ENCODE results near the gene ATP6V0E1.

Gene ATP6V0E1

GRCh38 chr5:172939071-172939470, 44.5 kb upstream of the ATP6V0E1 start:
- Histone ChIP-seq H3K9me2 (replicated peaks; ENCODE audit: insufficient read depth, low read length) (no peaks in the 10 kb centered on the region), H3K79me2 (ENCODE audit: low read length) (no peaks in the 10 kb centered on the region), H3K9ac (ENCODE audit: low read length) (no peak overlapping the region), H3K27ac (ENCODE audit: low read length) (no peak overlapping the region), H3K9me3 (replicated peaks; ENCODE audit: insufficient read depth, low read length) (no peaks in the 10 kb centered on the region), H4K20me1 (ENCODE audit: insufficient read depth, low read length) (no peaks in the 10 kb centered on the region), H2AFZ (ENCODE audit: low read length) (no peak overlapping the region), H3K27me3 (replicated peaks; ENCODE audit: insufficient read depth, low read length) (no peaks in the 10 kb centered on the region), H3K4me2 (ENCODE audit: low read depth, low read length) (no peak overlapping the region), H3F3A (ENCODE audit: insufficient read depth, low read length) (no peaks in the 10 kb centered on the region), H3K4me3 (ENCODE audit: low read length) (no peak overlapping the region), H3K4me1 (ENCODE audit: low read length) (no peaks in the 10 kb centered on the region), H3K36me3 (replicated peaks; ENCODE audit: insufficient read depth, low read length) (peaks cover 6% of the 10 kb centered on the region; the same call in 1 of the 2 replicates)
- no peak for TF ChIP-seq EZH2 (optimal IDR thresholded peaks at IDR 0.05; ENCODE audit: low read depth, low read length)
- TF ChIP-seq CTCF (IDR thresholded peaks at IDR 0.05; ENCODE audit: low read length) = peak; percentile 29
- TF ChIP-seq EZH2phosphoT487 (IDR thresholded peaks at IDR 0.05; ENCODE audit: low read length) = no peak
- DNase-seq = no peak

DNA sequence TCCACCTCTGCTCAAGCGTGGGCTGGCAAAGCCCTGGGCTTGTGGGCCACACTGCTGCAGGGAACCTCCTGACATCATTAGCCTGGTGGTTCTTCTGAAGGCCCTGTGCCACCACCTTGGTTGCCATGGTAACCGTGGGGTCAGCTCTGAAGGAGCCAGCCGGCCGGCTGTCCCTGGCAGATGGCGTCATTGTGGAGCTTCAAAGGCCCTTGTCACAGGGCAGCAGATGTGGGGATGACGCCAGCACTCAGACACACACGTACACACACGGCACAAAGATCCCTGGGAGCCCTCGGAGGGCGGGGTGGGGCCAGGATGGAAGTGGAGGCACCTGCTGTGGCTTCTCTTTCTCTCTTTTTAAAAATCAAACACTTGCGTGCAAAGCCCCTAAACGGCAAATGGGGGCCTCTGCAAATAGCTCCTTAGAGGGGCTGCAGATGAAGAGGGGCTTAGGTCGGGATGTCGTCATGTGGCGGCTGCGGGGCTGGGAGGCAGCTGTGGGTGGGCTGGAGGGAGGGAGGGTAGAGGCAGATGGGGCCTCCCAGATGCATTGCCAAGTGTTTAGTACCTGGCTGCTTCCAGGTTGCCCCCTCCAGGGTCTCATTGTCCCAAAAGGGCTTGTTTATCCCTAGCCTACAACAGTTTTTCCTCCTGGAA, 43.8 kb upstream of the ATP6V0E1 start:
- no peak overlapping the region for H3K9ac ChIP-seq (ENCODE audit: low read length)
- H2AFZ ChIP-seq (ENCODE audit: low read length) = no peak overlapping the region
- H3K4me1 ChIP-seq (ENCODE audit: low read length) = no peaks in the 10 kb centered on the region
- no peaks in the 10 kb centered on the region for H3F3A ChIP-seq (ENCODE audit: insufficient read depth, low read length)
- peaks cover 6% of the 10 kb centered on the region; the same call in 1 of the 2 replicates for H3K36me3 ChIP-seq (replicated peaks; ENCODE audit: insufficient read depth, low read length)
- TF ChIP-seq EZH2 (optimal IDR thresholded peaks at IDR 0.05; ENCODE audit: low read depth, low read length) (no peak), EZH2phosphoT487 (IDR thresholded peaks at IDR 0.05; ENCODE audit: low read length) (no peak), CTCF (IDR thresholded peaks at IDR 0.05; ENCODE audit: low read length) (no peak)
- H3K27ac ChIP-seq (ENCODE audit: low read length) = no peak overlapping the region
- no peak overlapping the region for H3K4me3 ChIP-seq (ENCODE audit: low read length)
- no peak overlapping the region for H3K4me2 ChIP-seq (ENCODE audit: low read depth, low read length)
- H3K9me2 ChIP-seq (replicated peaks; ENCODE audit: insufficient read depth, low read length) = no peaks in the 10 kb centered on the region
- H3K79me2 ChIP-seq (ENCODE audit: low read length) = no peaks in the 10 kb centered on the region
- H3K9me3 ChIP-seq (replicated peaks; ENCODE audit: insufficient read depth, low read length) = no peaks in the 10 kb centered on the region
- DNase-seq = no peak
- H3K27me3 ChIP-seq (replicated peaks; ENCODE audit: insufficient read depth, low read length) = no peaks in the 10 kb centered on the region
- H4K20me1 ChIP-seq (ENCODE audit: insufficient read depth, low read length) = no peaks in the 10 kb centered on the region

GRCh38 chr5:172940268-172941066, 43.1 kb upstream of the ATP6V0E1 start:
- TF ChIP-seq EZH2phosphoT487 (IDR thresholded peaks at IDR 0.05; ENCODE audit: low read length) = no peak
- no peak for TF ChIP-seq EZH2 (optimal IDR thresholded peaks at IDR 0.05; ENCODE audit: low read depth, low read length)
- no peak for TF ChIP-seq CTCF (IDR thresholded peaks at IDR 0.05; ENCODE audit: low read length)
- H4K20me1 ChIP-seq (ENCODE audit: insufficient read depth, low read length) = no peaks in the 10 kb centered on the region
- DNase-seq = no peak
- H3K4me2 ChIP-seq (ENCODE audit: low read depth, low read length) = no peak overlapping the region
- H3K79me2 ChIP-seq (ENCODE audit: low read length) = no peaks in the 10 kb centered on the region
- H3F3A ChIP-seq (ENCODE audit: insufficient read depth, low read length) = no peaks in the 10 kb centered on the region
- H3K9ac ChIP-seq (ENCODE audit: low read length) = no peak overlapping the region
- H3K4me1 ChIP-seq (ENCODE audit: low read length) = no peaks in the 10 kb centered on the region
- H3K27me3 ChIP-seq (replicated peaks; ENCODE audit: insufficient read depth, low read length) = no peaks in the 10 kb centered on the region
- no peak overlapping the region for H2AFZ ChIP-seq (ENCODE audit: low read length)
- H3K9me2 ChIP-seq (replicated peaks; ENCODE audit: insufficient read depth, low read length) = no peaks in the 10 kb centered on the region
- no peaks in the 10 kb centered on the region for H3K9me3 ChIP-seq (replicated peaks; ENCODE audit: insufficient read depth, low read length)
- H3K36me3 ChIP-seq (replicated peaks; ENCODE audit: insufficient read depth, low read length) = peaks cover 4% of the 10 kb centered on the region; the same call in 1 of the 2 replicates
- no peak overlapping the region for H3K27ac ChIP-seq (ENCODE audit: low read length)
- H3K4me3 ChIP-seq (ENCODE audit: low read length) = no peak overlapping the region
